ENCODE data around the gene ADCY4.

The ADCY4 gene

GRCh38 chr14:24274101-24274543 is 60.7 kb downstream of the ADCY4 start:
- peak in 1 of 2 donors; percentile 20 for DNase-seq (ENCODE audit: low read depth in 2 of 2)

- DNase-seq (ENCODE audit: low read depth in 2 of 2) = no peak
Measured at GRCh38 chr14:24273422-24273998, 61.4 kb downstream of the ADCY4 start.

- no peak for DNase-seq (ENCODE audit: low read depth in 2 of 2)
Measured at GRCh38 chr14:24272467-24272866, 62.4 kb downstream of the ADCY4 start.

- no peak for DNase-seq (ENCODE audit: low read depth in 2 of 2)
Measured at GRCh38 chr14:24271834-24272263, 63.0 kb downstream of the ADCY4 start.

- DNase-seq (ENCODE audit: low read depth in 2 of 2) = peak; percentile 82 to 90
Measured at GRCh38 chr14:24271134-24271833, 63.6 kb downstream of the ADCY4 start, which contains the start of gene RABGGTA. RABGGTA (minus strand) TSS chr14:24271597; CDS start chr14:24271115, 482 bp downstream.

GRCh38 chr14:24270537-24271133 is 64.2 kb downstream of the ADCY4 start:
- no peak for DNase-seq (ENCODE audit: low read depth in 2 of 2)

- no peak for DNase-seq (ENCODE audit: low read depth in 2 of 2)
Measured at GRCh38 chr14:24269910-24270536, 64.8 kb downstream of the ADCY4 start.

GRCh38 chr14:24269368-24269767 is 65.5 kb downstream of the ADCY4 start:
- DNase-seq (ENCODE audit: low read depth in 2 of 2) = no peak
